Parathyroid adenoma (tissue), 2 donors: ENCODE results near the gene RHBG.

Experiments
- H2AFZ ChIP-seq: fragments of 300-600 bp; sonication (generic); one replicate; pipeline ENCODE4 v1.7.0; 2017; ENCODE audit warnings: antibody characterized with exemption, mild to moderate bottlenecking
- H3K27ac ChIP-seq: fragments of 300-600 bp; sonication (generic); one replicate; pipeline ENCODE4 v1.7.0; 2017
- H3K27me3 ChIP-seq: fragments of 300-600 bp; sonication (generic); one replicate; pipeline ENCODE4 v1.7.0; 2017; ENCODE audit warnings: low read length; ENCODE audit not compliant: control insufficient read depth, insufficient read depth
- H3K36me3 ChIP-seq: fragments of 300-600 bp; sonication (generic); one replicate; pipeline ENCODE4 v1.7.0; 2017; ENCODE audit warnings: low read length; ENCODE audit not compliant: control insufficient read depth, insufficient read depth
- H3K4me1 ChIP-seq: fragments of 300-600 bp; sonication (generic); one replicate; pipeline ENCODE4 v1.7.0; 2017; ENCODE audit warnings: control low read depth
- H3K4me2 ChIP-seq: fragments of 300-600 bp; sonication (generic); one replicate; pipeline ENCODE4 v1.7.0; 2017; ENCODE audit warnings: low read length
- H3K4me3 ChIP-seq: fragments of 300-600 bp; sonication (generic); one replicate; pipeline ENCODE4 v1.7.0; 2017; ENCODE audit warnings: low read depth, low read length
- H3K79me2 ChIP-seq: fragments of 300-600 bp; sonication (generic); one replicate; pipeline ENCODE4 v1.7.0; 2017; ENCODE audit warnings: control low read depth
- H3K9ac ChIP-seq: fragments of 300-600 bp; sonication (generic); one replicate; pipeline ENCODE4 v1.7.0; 2017; ENCODE audit warnings: mild to moderate bottlenecking
- H3K9me3 ChIP-seq: fragments of 300-600 bp; sonication (generic); one replicate; pipeline ENCODE4 v1.7.0; 2017; ENCODE audit warnings: low read length; ENCODE audit not compliant: control insufficient read depth
- CTCF ChIP-seq: fragments of 300-600 bp; sonication (generic); IDR thresholded peaks from one replicate; pipeline ENCODE4 v1.7.0; 2017; ENCODE audit warnings: antibody characterized with exemption, mild to moderate bottlenecking
- donor health status: primary hyperparathyroidism.

Gene RHBG

DNA sequence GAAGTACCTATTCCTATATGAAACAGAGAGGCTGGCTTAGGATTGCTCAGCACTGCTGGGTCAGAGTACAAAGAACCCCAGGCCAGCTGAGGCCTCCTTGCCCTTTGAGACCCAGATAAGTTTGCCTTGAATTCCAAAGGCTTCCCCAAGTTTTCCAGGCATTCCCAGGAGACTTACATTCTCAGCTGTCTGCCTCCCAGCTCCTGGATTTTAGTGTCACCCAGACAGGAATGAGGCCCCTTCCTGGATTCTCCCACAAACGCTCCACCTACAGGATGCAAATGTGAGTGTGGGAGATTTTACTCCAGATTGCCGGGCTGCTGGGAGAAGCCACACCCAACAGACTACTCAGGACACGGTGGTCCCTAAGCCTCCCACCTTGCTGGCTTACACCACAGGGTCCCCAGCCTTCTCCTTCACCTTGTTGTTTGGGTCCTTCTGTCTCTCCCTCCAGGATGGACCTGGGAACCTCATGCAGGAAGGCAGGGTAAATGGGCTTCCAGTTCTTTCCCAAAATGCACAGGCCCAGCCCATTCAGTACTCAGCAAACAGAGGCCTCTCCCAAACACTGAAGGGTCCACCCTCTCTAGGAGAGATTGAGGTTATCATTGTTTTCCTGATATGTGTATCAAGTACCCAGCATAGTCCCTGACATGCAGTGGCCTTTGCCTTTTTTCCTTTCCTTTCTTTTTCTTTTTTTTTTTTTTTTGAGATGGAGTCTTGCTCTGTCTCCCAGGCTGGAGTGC, 10.6 kb downstream of the RHBG start:
- Histone ChIP-seq H3K9ac (no peak overlapping the region), H3K27ac (no peak overlapping the region), H3K79me2 (no peaks in the 10 kb centered on the region), H3K27me3 (no peaks in the 10 kb centered on the region), H3K4me3 (no peak overlapping the region), H3K9me3 (no peaks in the 10 kb centered on the region), H3K36me3 (no peaks in the 10 kb centered on the region), H2AFZ (no peak overlapping the region), H3K4me2 (no peak overlapping the region), H3K4me1 (no peaks in the 10 kb centered on the region)
- TF ChIP-seq CTCF: no peak

- Histone ChIP-seq H2AFZ (no peak overlapping the region), H3K27ac (no peak overlapping the region), H3K27me3 (no peaks in the 10 kb centered on the region), H3K4me2 (no peak overlapping the region), H3K36me3 (no peaks in the 10 kb centered on the region), H3K4me3 (no peak overlapping the region), H3K79me2 (no peaks in the 10 kb centered on the region), H3K9me3 (no peaks in the 10 kb centered on the region), H3K4me1 (no peaks in the 10 kb centered on the region), H3K9ac (no peak overlapping the region)
- no peak for TF ChIP-seq CTCF
These were observed 13.6 kb downstream of the RHBG start for GRCh38 chr1:156382561-156382960.

DNA sequence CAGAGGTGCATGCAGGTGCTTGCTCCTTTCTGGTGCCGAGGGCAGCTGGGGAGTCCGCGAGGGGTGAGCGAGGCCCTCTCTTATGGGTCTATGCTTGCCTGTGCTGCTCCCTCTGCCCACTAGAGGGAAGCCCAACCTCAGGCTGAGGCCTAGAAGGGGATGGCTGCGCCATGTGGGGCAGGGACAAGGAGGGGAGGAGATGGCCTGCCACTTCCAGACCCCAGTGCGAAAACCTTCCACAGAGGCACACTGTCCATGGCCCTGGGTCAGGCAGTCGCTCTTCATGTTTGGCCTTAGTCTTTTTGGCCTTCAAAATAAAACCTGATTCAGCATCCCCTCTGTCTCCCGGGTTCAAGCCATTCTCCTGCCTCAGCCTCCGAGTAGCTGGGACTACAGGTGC, 14.0 kb downstream of the RHBG start:
- TF ChIP-seq CTCF: peak; percentile 64
- Histone ChIP-seq H3K79me2 (no peaks in the 10 kb centered on the region), H3K36me3 (no peaks in the 10 kb centered on the region), H3K4me1 (no peaks in the 10 kb centered on the region), H3K4me2 (no peak overlapping the region), H2AFZ (no peak overlapping the region), H3K4me3 (no peak overlapping the region), H3K9me3 (no peaks in the 10 kb centered on the region), H3K9ac (no peak overlapping the region), H3K27ac (no peak overlapping the region), H3K27me3 (no peaks in the 10 kb centered on the region)

GRCh38 chr1:156384007-156384406, 15.0 kb downstream of the RHBG start:
- H3K27ac ChIP-seq: no peak overlapping the region
- H3K79me2 ChIP-seq: no peaks in the 10 kb centered on the region
- H3K9me3 ChIP-seq: no peaks in the 10 kb centered on the region
- H3K9ac ChIP-seq: no peak overlapping the region
- no peaks in the 10 kb centered on the region for H3K36me3 ChIP-seq
- H3K4me1 ChIP-seq: no peaks in the 10 kb centered on the region
- no peak overlapping the region for H3K4me2 ChIP-seq
- no peak overlapping the region for H2AFZ ChIP-seq
- H3K4me3 ChIP-seq: no peak overlapping the region
- no peaks in the 10 kb centered on the region for H3K27me3 ChIP-seq
- no peak for TF ChIP-seq CTCF

- no peak overlapping the region for H3K4me3 ChIP-seq
- no peak overlapping the region for H3K4me2 ChIP-seq
- H3K79me2 ChIP-seq: no peaks in the 10 kb centered on the region
- H3K27me3 ChIP-seq: no peaks in the 10 kb centered on the region
- H3K9me3 ChIP-seq: no peaks in the 10 kb centered on the region
- H3K36me3 ChIP-seq: no peaks in the 10 kb centered on the region
- no peak overlapping the region for H3K27ac ChIP-seq
- H2AFZ ChIP-seq: no peak overlapping the region
- H3K4me1 ChIP-seq: no peaks in the 10 kb centered on the region
- no peak overlapping the region for H3K9ac ChIP-seq
- TF ChIP-seq CTCF: no peak
These were observed 15.6 kb downstream of the RHBG start for GRCh38 chr1:156384658-156385057.
